Neural cell (in vitro differentiated cells): ENCODE measurements around the gene THEM5.

Experiments
- CTCF ChIP-seq: fragments of 450-650 bp; IDR thresholded peaks from 2 replicates; pipeline ENCODE4 v1.5.1; 2014; ENCODE audit warnings: antibody characterized with exemption, mild to moderate bottlenecking, moderate library complexity; ENCODE audit not compliant: poor library complexity, severe bottlenecking
- EP300 ChIP-seq: fragments of 450-650 bp; conservative IDR thresholded peaks from 2 replicates; pipeline ENCODE4 v1.6.1; 2014; ENCODE audit warnings: antibody characterized with exemption, mild to moderate bottlenecking, moderate library complexity; ENCODE audit not compliant: poor library complexity, severe bottlenecking
- RAD21 ChIP-seq: fragments of 450-650 bp; conservative IDR thresholded peaks from 2 replicates; pipeline ENCODE4 v1.6.1; 2014; ENCODE audit warnings: antibody characterized with exemption, mild to moderate bottlenecking, moderate library complexity
- TF ChIP-seq, protein P1 (sequence below): IDR thresholded peaks from 2 replicates; pipeline ENCODE4 v1.6.1; 2012; ENCODE audit warnings: borderline replicate concordance

DNA sequence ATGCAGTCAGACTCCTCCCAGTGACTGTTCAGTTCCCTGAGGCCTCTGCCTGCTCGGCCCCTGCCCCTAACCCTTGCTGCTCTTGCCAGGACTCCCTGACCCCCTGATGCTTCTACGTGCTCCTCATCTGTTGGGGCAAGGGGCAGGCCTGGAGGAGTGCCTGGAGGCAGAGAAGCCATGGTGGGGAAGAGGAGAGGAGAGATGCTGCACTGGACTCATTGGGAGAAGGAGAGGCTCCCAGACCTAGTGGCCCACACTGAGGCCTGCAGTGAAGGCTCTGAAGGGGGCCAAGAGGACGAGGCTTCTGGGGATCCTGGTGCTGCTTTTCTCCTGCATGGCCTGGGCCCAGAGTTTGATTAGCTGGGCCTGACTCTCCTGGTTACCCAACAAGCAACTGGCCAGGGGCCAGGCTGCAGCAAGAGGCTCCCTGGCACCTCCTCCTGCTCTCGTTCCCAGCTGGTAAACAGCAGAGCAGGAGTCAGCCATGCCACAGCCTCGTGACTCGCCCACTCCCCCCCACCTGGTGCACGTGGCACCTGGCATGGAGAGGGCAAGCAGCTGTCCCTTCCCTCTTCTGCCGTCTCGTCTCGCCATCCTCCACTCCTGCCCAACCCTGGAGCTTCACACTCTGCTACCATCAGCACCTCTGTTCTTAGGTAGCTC, 21.1 kb downstream of the THEM5 start:
- TF ChIP-seq CTCF (no peak), RAD21 (no peak), EP300 (no peak)
- TF ChIP-seq, protein P1, sequence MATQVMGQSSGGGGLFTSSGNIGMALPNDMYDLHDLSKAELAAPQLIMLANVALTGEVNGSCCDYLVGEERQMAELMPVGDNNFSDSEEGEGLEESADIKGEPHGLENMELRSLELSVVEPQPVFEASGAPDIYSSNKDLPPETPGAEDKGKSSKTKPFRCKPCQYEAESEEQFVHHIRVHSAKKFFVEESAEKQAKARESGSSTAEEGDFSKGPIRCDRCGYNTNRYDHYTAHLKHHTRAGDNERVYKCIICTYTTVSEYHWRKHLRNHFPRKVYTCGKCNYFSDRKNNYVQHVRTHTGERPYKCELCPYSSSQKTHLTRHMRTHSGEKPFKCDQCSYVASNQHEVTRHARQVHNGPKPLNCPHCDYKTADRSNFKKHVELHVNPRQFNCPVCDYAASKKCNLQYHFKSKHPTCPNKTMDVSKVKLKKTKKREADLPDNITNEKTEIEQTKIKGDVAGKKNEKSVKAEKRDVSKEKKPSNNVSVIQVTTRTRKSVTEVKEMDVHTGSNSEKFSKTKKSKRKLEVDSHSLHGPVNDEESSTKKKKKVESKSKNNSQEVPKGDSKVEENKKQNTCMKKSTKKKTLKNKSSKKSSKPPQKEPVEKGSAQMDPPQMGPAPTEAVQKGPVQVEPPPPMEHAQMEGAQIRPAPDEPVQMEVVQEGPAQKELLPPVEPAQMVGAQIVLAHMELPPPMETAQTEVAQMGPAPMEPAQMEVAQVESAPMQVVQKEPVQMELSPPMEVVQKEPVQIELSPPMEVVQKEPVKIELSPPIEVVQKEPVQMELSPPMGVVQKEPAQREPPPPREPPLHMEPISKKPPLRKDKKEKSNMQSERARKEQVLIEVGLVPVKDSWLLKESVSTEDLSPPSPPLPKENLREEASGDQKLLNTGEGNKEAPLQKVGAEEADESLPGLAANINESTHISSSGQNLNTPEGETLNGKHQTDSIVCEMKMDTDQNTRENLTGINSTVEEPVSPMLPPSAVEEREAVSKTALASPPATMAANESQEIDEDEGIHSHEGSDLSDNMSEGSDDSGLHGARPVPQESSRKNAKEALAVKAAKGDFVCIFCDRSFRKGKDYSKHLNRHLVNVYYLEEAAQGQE, result no peak
